Endothelial cell of umbilical vein (primary cell): ENCODE measurements around the gene PPIB. TPM values are rescaled to one million over a fixed set of nuclear protein-coding genes. Genes with fewer than 3 reads are reported as not detected.
A peak's percentile ranks its signal among the peaks of the same experiment; 100 is the strongest.
"Not testable (repeated sequence)": the region's sequence is repeated elsewhere in the genome, so short reads cannot be mapped to it uniquely, and the experiment has no call there.

Experiments
- BruUV-seq: library from RNA; stranded (reverse); fragments of 400-500 nt; replicated peaks from 2 replicates; lab custom pipeline; 2021; lab: Mats Ljungman, UMichigan
- CTCF ChIA-PET: fragments of 300-600, 350-600 bp; sonication (Branson Sonifier 250); formaldehyde crosslinking; loops from one replicate; lab custom pipeline; 2021; ENCODE audit warnings: antibody characterized with exemption, inconsistent platforms; lab: Charles Lee
- POLR2A ChIA-PET: fragments of 300-600, 350-600 bp; sonication (Branson Sonifier 250); formaldehyde crosslinking; loops from one replicate; lab custom pipeline; 2021; ENCODE audit warnings: antibody characterized with exemption, inconsistent platforms; lab: Charles Lee
- DNase-seq: peaks from one replicate; pipeline ENCODE4 v3.0.0-alpha.2; 2011; ENCODE audit warnings: low read depth, low spot score
- FAIRE-seq: peaks from 2 replicates; lab custom pipeline; 2011; peaks lifted over from hg19 to GRCh38; lab: Jason Lieb, UNC
- H2AFZ ChIP-seq: 2 replicates; pipeline ENCODE4 v1.6.0; 2012; ENCODE audit warnings: low read depth, low read length, control low read depth, inconsistent platforms
- H3K27ac ChIP-seq: 2 replicates; pipeline ENCODE4 v1.5.1; 2011; ENCODE audit warnings: low read depth, mild to moderate bottlenecking, control low read depth, low read length, moderate library complexity; ENCODE audit not compliant: insufficient read depth
- H3K27me3 ChIP-seq, 2 experiments: 2 replicates each; pipeline versions ENCODE4 v1.6.0 to v1.6.1; 2011; ENCODE audit warnings: low read length in 2 of 2, mixed read lengths in 1 of 2; ENCODE audit not compliant: control insufficient read depth in 2 of 2, insufficient read depth in 2 of 2
- H3K36me3 ChIP-seq, 2 experiments: 2 replicates in 1 of 2; 3 replicates in 1 of 2; pipeline ENCODE4 v1.5.1; 2011; ENCODE audit warnings: low read length in 2 of 2, mild to moderate bottlenecking in 1 of 2, moderate library complexity in 1 of 2; ENCODE audit not compliant: control insufficient read depth in 2 of 2, insufficient read depth in 2 of 2; ENCODE audit errors: extremely low read depth in 1 of 2
- H3K4me1 ChIP-seq: 3 replicates; pipeline ENCODE4 v1.5.1; 2011; ENCODE audit warnings: mild to moderate bottlenecking, low read length; ENCODE audit not compliant: control insufficient read depth, insufficient read depth; ENCODE audit errors: extremely low read depth
- H3K4me2 ChIP-seq: 2 replicates; pipeline ENCODE4 v1.6.1; 2011; ENCODE audit warnings: low read length, control low read depth, mixed read lengths; ENCODE audit not compliant: insufficient read depth
- H3K4me3 ChIP-seq, 3 experiments: fragments of 200-600 bp in 1 of 3; sonication (generic), shearing (Covaris generic) in 1 of 3; replicated peaks in 1 of 3; 2 replicates each; pipeline ENCODE4 v1.5.1; 2011 to 2016; ENCODE audit warnings: control low read depth in 3 of 3, low read length in 3 of 3, mild to moderate bottlenecking in 2 of 3, inconsistent platforms in 1 of 3, low read depth in 1 of 3, moderate library complexity in 1 of 3; ENCODE audit not compliant: insufficient read depth in 1 of 3
- H3K79me2 ChIP-seq: 2 replicates; pipeline ENCODE4 v1.6.0; 2012; ENCODE audit warnings: low read length, inconsistent platforms; ENCODE audit not compliant: control insufficient read depth, insufficient read depth
- H3K9ac ChIP-seq: replicated peaks from 2 replicates; pipeline ENCODE3; 2011; ENCODE audit warnings: low read length, control low read depth; ENCODE audit not compliant: insufficient read depth; ENCODE audit errors: extremely low read depth
- H3K9me1 ChIP-seq: replicated peaks from 3 replicates; pipeline ENCODE4 v1.6.0; 2011; ENCODE audit warnings: mild to moderate bottlenecking, low read length; ENCODE audit not compliant: control insufficient read depth, insufficient read depth; ENCODE audit errors: extremely low read depth
- H3K9me3 ChIP-seq: replicated peaks from 2 replicates; pipeline ENCODE4 v1.5.1; 2012; ENCODE audit warnings: low read length, inconsistent platforms; ENCODE audit not compliant: control insufficient read depth, insufficient read depth
- H4K20me1 ChIP-seq: replicated peaks from 2 replicates; pipeline ENCODE3; 2011; ENCODE audit warnings: mild to moderate bottlenecking, low read length; ENCODE audit not compliant: control insufficient read depth, insufficient read depth; ENCODE audit errors: extremely low read depth
- EZH2 ChIP-seq: IDR thresholded peaks from 2 replicates; pipeline ENCODE4 v1.6.1; 2012; ENCODE audit warnings: borderline replicate concordance, low read depth, mild to moderate bottlenecking, moderate library complexity, low read length, inconsistent platforms; ENCODE audit not compliant: severe bottlenecking
- FOS ChIP-seq: IDR thresholded peaks from 2 replicates; pipeline ENCODE4 v1.6.1; 2011; ENCODE audit warnings: mild to moderate bottlenecking, low read length, moderate library complexity, borderline replicate concordance; ENCODE audit not compliant: insufficient read depth
- GATA2 ChIP-seq: IDR thresholded peaks from 2 replicates; pipeline ENCODE4 v1.7.0; 2011; ENCODE audit warnings: low read depth, mild to moderate bottlenecking, moderate library complexity, mixed read lengths, low read length; ENCODE audit not compliant: insufficient read length, insufficient read depth
- JUN ChIP-seq: IDR thresholded peaks from 2 replicates; pipeline ENCODE4 v1.6.1; 2011; ENCODE audit warnings: borderline replicate concordance, low read depth; ENCODE audit not compliant: insufficient read length, insufficient read depth
- MYC ChIP-seq: IDR thresholded peaks from one replicate; pipeline ENCODE4 v1.6.1; 2011; ENCODE audit warnings: mild to moderate bottlenecking, low read depth, low read length
- POLR2A ChIP-seq: IDR thresholded peaks from 2 replicates; pipeline ENCODE4 v1.6.1; 2012; ENCODE audit warnings: low read depth, mild to moderate bottlenecking, control low read depth, low read length
- POLR2AphosphoS5 ChIP-seq: IDR thresholded peaks from 2 replicates; pipeline ENCODE4 v1.6.1; 2012; ENCODE audit warnings: low read depth, mild to moderate bottlenecking, control low read depth, low read length, moderate library complexity; ENCODE audit not compliant: insufficient read depth
- dilution Hi-C: fragments of 300-500 bp; cut with MboI; formaldehyde crosslinking; loops from one replicate; pipeline ENCODE4 v1.15.0; 2019; ENCODE audit warnings: low sequenced_read_pairs; ENCODE audit not compliant: extremely low pct_ligation_motif_present
- intact Hi-C: fragments of 100-400 bp; cut with micrococcal nuclease; formaldehyde crosslinking; loops from one replicate; pipeline ENCODE4 v1.10.0; 2022
- polyA plus RNA-seq, 4 experiments: library from polyadenylated mRNA; depleted of rRNA in 3 of 4; stranded (reverse) in 3 of 4; unstranded in 1 of 4; fragments of >200 nt; gene quantifications; 2 replicates each; pipeline versions ENCODE4 v1.2.1 to v1.2.3, GENCODE V29; 2011 to 2012; ENCODE audit warnings: missing spikeins in 1 of 4
- total RNA-seq: library from RNA; stranded (reverse); gene quantifications from 2 replicates; pipeline ENCODE4 v1.2.3, GENCODE V29; 2021
- TF ChIP-seq, protein P1 (sequence below), 2 donors: IDR thresholded peaks; 1 replicate in 1 of 2; 2 replicates in 1 of 2; pipeline ENCODE4 v1.5.1; 2011; ENCODE audit warnings: low read length in 2 of 2, mild to moderate bottlenecking in 2 of 2, moderate library complexity in 2 of 2, control low read depth in 1 of 2, inconsistent platforms in 1 of 2, low read depth in 1 of 2; ENCODE audit not compliant: insufficient read depth in 1 of 2; ENCODE audit errors: extremely low read depth in 1 of 2
- TF ChIP-seq, protein P2 (sequence below): IDR thresholded peaks from 2 replicates; pipeline ENCODE4 v1.6.1; 2011; ENCODE audit not compliant: insufficient read depth, insufficient read length

The PPIB gene
- total and polyA plus RNA-seq, 2 donors (not counting 3 experiments of a cell fraction or from before 2014, with no cell fraction given) = 840 to 1,240 TPM

DNA sequence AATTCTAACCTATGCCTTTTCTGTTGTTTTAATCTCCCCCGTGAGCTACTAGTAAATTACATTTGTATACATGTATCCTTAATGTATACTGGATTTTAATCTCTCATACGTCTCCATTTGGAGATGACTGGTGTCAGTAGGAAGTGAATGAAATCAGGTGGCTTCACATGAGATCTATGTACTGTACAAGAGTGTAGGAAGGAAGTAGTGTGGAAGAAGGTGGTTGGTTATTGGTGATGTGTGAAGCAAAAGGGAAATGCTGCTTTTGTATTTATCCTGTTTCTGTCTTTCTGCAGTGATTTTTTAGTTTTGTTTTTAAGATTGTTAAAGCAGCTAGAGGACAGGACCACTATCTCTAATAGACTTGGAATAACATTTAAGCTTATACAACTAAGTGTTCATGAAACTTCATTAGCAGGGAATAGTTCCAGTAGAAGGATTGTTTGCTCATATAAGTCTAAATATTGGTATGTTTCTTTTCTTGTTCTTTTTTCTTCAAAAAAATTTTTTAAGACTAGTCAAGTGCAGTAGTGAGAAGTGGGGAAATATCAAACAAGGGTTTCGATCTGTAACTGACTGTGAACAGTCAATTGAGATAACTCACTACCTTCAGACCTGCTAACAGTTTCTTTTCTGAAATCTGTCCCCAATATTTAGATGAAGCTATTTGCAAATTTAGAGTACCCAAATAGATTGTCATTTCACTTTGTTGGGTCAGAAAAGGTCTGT lies 51.7 kb downstream of the PPIB start:
- Histone ChIP-seq H4K20me1 (peaks cover 4% of the 10 kb centered on the region), H3K79me2 (peaks cover 52% of the 10 kb centered on the region), H3K27ac (no peak overlapping the region), H3K9me1 (peaks cover 3% of the 10 kb centered on the region), H2AFZ (no peak overlapping the region), H3K27me3 (no peaks in the 10 kb centered on the region), H3K9me3 (no peaks in the 10 kb centered on the region), H3K36me3 (peaks cover 9 to 23% of the 10 kb centered on the region in 2 experiments), H3K9ac (no peak overlapping the region), H3K4me2 (peak overlapping the region; percentile 9), H3K4me1 (peaks cover 15% of the 10 kb centered on the region), H3K4me3 (no peak overlapping the region)
- CTCF ChIA-PET = interaction anchor here (0.9 to 1.9 kb wide), 5 partner anchors 8 to 501 kb away, joined by 3 to 8 read pairs (median 4); partner anchors contain the start of gene CIAO2A
- no peak for FAIRE-seq
- intact Hi-C loops (no loop called here), dilution Hi-C loops (no loop called here)
- POLR2A ChIA-PET = no interaction called here
- DNase-seq = no peak
- TF ChIP-seq GATA2 (no peak), POLR2A (no peak), FOS (no peak), MYC (no peak), POLR2AphosphoS5 (no peak), JUN (no peak), EZH2 (no peak)
- TF ChIP-seq, protein P1, sequence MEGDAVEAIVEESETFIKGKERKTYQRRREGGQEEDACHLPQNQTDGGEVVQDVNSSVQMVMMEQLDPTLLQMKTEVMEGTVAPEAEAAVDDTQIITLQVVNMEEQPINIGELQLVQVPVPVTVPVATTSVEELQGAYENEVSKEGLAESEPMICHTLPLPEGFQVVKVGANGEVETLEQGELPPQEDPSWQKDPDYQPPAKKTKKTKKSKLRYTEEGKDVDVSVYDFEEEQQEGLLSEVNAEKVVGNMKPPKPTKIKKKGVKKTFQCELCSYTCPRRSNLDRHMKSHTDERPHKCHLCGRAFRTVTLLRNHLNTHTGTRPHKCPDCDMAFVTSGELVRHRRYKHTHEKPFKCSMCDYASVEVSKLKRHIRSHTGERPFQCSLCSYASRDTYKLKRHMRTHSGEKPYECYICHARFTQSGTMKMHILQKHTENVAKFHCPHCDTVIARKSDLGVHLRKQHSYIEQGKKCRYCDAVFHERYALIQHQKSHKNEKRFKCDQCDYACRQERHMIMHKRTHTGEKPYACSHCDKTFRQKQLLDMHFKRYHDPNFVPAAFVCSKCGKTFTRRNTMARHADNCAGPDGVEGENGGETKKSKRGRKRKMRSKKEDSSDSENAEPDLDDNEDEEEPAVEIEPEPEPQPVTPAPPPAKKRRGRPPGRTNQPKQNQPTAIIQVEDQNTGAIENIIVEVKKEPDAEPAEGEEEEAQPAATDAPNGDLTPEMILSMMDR (IDR thresholded peaks at IDR 0.05; ENCODE audit: extremely low read depth in 1 of 2, insufficient read depth in 1 of 2, low read depth in 1 of 2, low read length in 2 of 2) = no peak
- TF ChIP-seq, protein P2, sequence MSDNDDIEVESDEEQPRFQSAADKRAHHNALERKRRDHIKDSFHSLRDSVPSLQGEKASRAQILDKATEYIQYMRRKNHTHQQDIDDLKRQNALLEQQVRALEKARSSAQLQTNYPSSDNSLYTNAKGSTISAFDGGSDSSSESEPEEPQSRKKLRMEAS = no peak
- BruUV-seq = no TSS peak

DNA sequence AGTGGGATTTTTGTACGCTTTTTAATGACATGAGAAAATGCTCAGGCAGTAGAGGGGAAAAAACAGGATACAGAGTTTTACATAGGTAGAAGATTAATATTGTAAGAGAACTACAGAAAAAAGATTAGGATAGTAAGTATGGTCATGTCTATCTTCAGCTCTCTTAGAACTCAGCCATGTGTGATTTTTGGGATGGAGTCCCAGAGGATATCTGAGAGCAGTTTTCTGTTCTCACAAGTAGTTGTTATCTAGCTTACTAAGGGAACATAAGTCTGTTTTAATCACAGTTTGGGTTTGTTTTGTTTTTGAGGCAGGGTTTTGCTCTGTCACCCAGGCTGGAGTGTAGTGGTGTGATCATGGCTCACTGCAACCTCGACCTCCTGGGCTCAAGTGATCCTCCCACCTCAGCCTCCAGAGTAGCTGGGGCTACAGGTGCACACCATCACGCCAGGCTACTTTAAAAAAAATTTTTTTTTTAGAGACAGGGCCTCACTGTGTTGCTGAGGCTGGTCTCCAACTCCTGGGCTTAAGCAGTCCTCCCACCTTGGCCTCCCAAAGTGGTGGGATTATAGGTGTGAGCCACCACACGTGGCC lies 52.6 kb downstream of the PPIB start:
- POLR2A ChIA-PET = not testable (repeated sequence)
- peaks cover 9 to 22% of the 10 kb centered on the region in 2 experiments for H3K36me3 ChIP-seq
- CTCF ChIA-PET = interaction anchor here (0.9 to 1.9 kb wide), 4 partner anchors 9 to 500 kb away, joined by 3 to 8 read pairs (median 4); no protein-coding TSS in a partner anchor

More for the DNA sequence above, 52.6 kb downstream of the PPIB start:
- dilution Hi-C loops, H3K9me1 ChIP-seq, H3K4me3 ChIP-seq, BruUV-seq, H3K9me3 ChIP-seq, FAIRE-seq, H2AFZ ChIP-seq, H3K27me3 ChIP-seq, H3K4me2 ChIP-seq, DNase-seq, H4K20me1 ChIP-seq, H3K27ac ChIP-seq, intact Hi-C loops, H3K9ac ChIP-seq: not testable (repeated sequence)
- Histone ChIP-seq H3K79me2 (peaks cover 59% of the 10 kb centered on the region), H3K4me1 (peaks cover 11% of the 10 kb centered on the region)
